GM18498 (cell line): Measurements from ENCODE around the gene RAB27B.

Source experiments
- ATAC-seq: cut with Tn5 transposase; IDR thresholded peaks from one replicate; pipeline ENCODE4 v1.9.1; 2021; ENCODE audit warnings: mild to moderate bottlenecking, moderate library complexity; ENCODE audit not compliant: unreplicated experiment

Gene RAB27B

DNA sequence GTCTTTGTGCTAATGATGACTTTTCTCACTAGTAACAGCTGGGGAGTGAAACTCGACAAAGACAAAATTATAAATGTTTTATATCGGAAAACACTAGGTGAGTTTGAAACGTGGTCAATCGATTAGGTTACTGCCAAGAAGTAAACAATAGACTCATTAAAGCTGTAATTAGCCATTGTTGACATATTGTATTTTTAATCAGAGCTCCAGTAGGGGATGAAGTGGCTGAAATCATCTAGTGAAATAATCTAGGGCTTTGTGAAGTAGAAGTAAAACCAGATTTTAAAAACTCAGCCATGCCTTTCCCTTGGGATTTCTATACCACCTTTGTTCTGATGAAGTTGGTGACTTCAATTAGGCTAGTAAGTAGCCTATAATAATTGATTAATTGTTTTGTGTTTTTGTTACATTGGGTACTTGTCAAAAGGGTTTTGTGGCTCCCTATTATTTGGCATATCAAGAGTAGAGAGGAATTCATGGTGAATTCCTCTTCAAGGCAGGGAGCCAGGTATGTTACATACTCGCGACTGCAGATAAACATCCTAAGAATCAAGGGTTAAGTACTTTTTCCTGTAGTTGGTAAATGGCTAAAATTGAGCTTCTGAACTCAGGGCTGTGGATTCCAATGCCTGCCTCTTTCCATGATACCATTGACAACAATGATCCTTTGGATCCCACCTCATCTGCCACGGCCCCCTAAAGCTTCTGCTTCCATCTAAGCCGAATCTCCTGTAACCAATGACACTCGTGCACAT is 31.6 kb downstream of the RAB27B start:
- ATAC-seq = no peak

GRCh38 chr18:54860941-54861340 is 32.7 kb downstream of the RAB27B start:
- ATAC-seq = no peak

GRCh38 chr18:54867131-54867530 is 38.9 kb downstream of the RAB27B start:
- no peak for ATAC-seq

GRCh38 chr18:54871231-54871630 is 43.0 kb downstream of the RAB27B start:
- no peak for ATAC-seq

GRCh38 chr18:54872681-54873080 is 44.4 kb downstream of the RAB27B start:
- ATAC-seq = no peak

- no peak for ATAC-seq
Measured at GRCh38 chr18:54873884-54874255, 45.6 kb downstream of the RAB27B start.

DNA sequence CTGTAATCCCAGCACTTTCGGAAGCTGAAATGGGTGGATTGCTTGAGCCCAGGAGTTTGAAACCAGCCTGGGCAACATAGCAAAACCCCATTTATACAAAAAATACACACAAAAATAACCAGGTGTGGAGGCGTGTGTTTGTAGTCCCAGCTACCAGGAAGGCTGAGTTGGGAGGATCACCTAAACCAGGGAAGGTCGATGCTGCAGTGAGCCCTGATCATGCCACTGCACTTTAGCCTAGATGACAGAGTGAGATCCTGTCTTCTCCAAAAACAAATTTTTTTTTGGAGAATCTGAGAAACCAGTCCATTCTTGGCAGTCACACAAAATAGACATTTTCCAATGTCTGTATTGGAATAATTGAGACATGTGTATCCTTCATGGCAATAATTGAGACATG is 46.8 kb downstream of the RAB27B start:
- no peak for ATAC-seq

GRCh38 chr18:54877076-54877475 is 48.8 kb downstream of the RAB27B start:
- no peak for ATAC-seq

DNA sequence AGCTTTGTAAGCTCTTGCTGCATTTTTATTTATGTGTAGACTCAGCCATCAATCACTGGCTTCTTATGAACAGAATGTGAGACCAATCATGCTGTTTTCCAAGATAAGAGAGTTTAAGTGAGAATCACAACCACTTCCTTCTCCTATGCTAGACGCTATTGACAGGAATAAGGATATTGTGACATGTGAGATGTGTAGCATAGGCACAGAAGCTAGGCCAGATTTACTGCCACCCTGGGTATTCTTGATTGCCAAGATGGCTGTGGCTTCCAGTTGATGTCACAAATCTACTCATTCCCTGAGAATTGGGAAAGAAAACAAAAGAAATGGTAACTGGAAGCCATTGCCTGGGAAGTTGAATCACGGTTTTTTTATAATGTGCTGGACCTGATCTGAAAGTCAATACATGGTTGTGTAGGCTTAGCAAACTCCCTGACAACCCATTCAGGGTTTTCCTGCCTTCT is 49.9 kb downstream of the RAB27B start:
- no peak for ATAC-seq

- no peak for ATAC-seq
Measured at GRCh38 chr18:54878659-54879358, 50.5 kb downstream of the RAB27B start.

DNA sequence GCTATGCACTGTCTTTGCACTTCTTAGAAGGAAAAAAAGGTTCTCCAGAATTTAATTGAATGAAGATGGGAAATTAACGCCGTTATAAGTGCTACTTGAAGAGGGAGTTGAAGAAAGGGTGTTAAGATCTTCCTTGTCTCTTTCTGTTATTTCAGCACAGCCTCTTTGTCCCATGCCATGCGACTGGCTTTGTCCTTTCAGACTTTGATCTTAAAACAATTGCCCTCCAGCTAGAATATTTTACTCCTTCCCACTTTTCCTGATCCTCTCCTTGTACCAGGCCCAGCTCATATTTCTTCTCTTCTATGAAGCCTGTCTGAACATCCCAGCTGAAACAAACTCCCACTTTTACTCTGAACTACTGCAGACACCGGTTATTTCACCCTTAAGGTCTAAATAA is 51.4 kb downstream of the RAB27B start:
- no peak for ATAC-seq

- no peak for ATAC-seq
Measured at GRCh38 chr18:54880395-54881105, 52.3 kb downstream of the RAB27B start.

GRCh38 chr18:54881229-54881768 is 53.0 kb downstream of the RAB27B start:
- no peak for ATAC-seq

- ATAC-seq = no peak
Measured at GRCh38 chr18:54882318-54882717, 54.0 kb downstream of the RAB27B start.

GRCh38 chr18:54883816-54884604 is 55.7 kb downstream of the RAB27B start:
- no peak for ATAC-seq

- ATAC-seq = no peak
Measured at GRCh38 chr18:54888378-54888777, 60.1 kb downstream of the RAB27B start.

DNA sequence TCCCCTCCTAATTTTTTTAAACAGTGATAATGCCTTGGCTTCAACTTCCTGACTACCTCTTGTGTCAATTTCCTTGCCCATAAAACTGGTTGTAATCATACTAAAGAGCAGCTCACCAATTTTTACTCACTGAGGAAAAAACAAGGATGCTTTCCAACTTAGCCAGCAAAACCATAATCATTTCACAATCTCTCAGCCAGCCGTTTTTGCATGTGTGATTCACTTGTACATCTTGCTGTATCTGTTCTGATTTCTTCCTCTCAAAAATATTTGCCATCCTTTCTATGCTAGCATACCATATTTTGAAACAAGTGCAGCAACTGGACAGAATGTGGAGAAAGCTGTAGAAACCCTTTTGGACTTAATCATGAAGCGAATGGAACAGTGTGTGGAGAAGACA is 60.7 kb downstream of the RAB27B start:
- no peak for ATAC-seq

GRCh38 chr18:54899500-54899899 is 71.2 kb downstream of the RAB27B start:
- no peak for ATAC-seq

- ATAC-seq = no peak
Measured at GRCh38 chr18:54900290-54900689, 72.0 kb downstream of the RAB27B start.

- ATAC-seq = no peak
Measured at GRCh38 chr18:54904581-54904980, 76.3 kb downstream of the RAB27B start.

DNA sequence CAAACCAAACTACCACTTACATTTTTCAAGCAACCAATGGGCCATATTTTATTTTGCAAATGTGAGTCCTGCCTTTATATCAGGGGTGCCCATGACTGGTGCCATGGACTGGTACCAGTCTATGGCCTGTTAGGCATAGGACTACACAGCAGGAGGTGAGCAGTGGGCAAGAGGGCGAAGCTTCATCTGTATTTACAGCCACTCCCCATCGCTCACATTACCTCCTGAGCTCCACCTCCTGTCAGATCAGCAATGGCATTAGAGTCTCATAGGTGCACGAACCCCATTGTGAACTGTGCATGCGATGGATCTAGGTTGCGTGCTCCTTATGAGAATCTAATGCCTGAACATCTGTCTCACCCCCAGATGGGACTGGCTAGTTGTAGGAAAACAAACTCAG is 77.4 kb downstream of the RAB27B start:
- ATAC-seq = no peak
